Thyroid gland (tissue), 4 donors: ENCODE results near the gene EYS.

Experiments used
- POLR2A ChIP-seq, 2 donors: fragments of 450-650 bp; IDR thresholded peaks; one replicate each; pipeline ENCODE4 v1.6.1; 2017; ENCODE audit warnings: antibody characterized with exemption in 2 of 2, mild to moderate bottlenecking in 2 of 2, moderate library complexity in 1 of 2
- TF ChIP-seq, protein P1 (sequence below), 6 experiments: fragments of 200-600 bp in 3 of 6; fragments of 450-650 bp in 3 of 6; sonication (generic) in 3 of 6; IDR thresholded peaks; one replicate each; pipeline ENCODE4 v1.5.1; 2016 to 2019; ENCODE audit warnings: antibody characterized with exemption in 6 of 6, mild to moderate bottlenecking in 2 of 6, inconsistent platforms in 1 of 6, moderate library complexity in 1 of 6

DNA sequence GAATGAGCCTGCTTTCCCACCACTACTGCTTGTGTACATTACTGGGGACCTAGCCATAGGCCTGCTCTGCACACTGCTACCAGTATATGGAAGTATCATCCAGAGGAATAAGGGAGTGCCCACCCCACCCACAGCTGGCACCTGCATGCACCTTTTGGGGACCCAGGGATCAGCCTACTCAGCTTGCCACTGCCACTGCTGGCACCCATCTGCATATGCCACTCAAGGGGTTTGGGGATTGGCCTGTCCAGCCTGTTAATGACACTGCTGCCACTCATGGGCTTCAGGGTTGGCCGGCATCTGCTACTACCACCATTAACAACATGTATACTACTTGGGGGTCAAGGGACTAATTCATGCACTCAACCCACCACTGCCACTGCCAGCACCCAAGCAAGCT lies 1239.4 kb downstream of the EYS start:
- TF ChIP-seq, protein P1, sequence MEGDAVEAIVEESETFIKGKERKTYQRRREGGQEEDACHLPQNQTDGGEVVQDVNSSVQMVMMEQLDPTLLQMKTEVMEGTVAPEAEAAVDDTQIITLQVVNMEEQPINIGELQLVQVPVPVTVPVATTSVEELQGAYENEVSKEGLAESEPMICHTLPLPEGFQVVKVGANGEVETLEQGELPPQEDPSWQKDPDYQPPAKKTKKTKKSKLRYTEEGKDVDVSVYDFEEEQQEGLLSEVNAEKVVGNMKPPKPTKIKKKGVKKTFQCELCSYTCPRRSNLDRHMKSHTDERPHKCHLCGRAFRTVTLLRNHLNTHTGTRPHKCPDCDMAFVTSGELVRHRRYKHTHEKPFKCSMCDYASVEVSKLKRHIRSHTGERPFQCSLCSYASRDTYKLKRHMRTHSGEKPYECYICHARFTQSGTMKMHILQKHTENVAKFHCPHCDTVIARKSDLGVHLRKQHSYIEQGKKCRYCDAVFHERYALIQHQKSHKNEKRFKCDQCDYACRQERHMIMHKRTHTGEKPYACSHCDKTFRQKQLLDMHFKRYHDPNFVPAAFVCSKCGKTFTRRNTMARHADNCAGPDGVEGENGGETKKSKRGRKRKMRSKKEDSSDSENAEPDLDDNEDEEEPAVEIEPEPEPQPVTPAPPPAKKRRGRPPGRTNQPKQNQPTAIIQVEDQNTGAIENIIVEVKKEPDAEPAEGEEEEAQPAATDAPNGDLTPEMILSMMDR (IDR thresholded peaks at IDR 0.05): no peak
- TF ChIP-seq POLR2A (IDR thresholded peaks at IDR 0.05): no peak
